A549 (cell line): ENCODE results near the gene ZC3H18. TPM values are rescaled to one million over a fixed set of nuclear protein-coding genes. Genes with fewer than 3 reads are reported as not detected.
"Not testable (repeated sequence)": the region's sequence is repeated elsewhere in the genome, so short reads cannot be mapped to it uniquely, and the experiment has no call there.

ENCODE experiments used
- ATAC-seq, 2 experiments: fragments of 200-7000 bp in 1 of 2; fragments of >200 bp in 1 of 2; cut with Nextera tagmentation in 1 of 2; cut with Tn5 transposase in 1 of 2; 3 replicates each; pipeline versions ENCODE4 v1.8.0 to v1.9.1; 2018 to 2020; ENCODE audit warnings: mild to moderate bottlenecking in 1 of 2, moderate library complexity in 1 of 2
- CTCF ChIA-PET: fragments of 300-600 bp; sonication (Branson Sonifier 250); formaldehyde crosslinking; extraction: SDS; loops from one replicate; lab custom pipeline; 2021; ENCODE audit warnings: antibody characterized with exemption, inconsistent platforms; lab: Yijun Ruan, JAX
- POLR2A ChIA-PET: fragments of 350-600 bp; formaldehyde crosslinking; extraction: SDS; loops from one replicate; lab custom pipeline; 2021; ENCODE audit warnings: antibody characterized with exemption, inconsistent platforms; lab: Yijun Ruan, JAX
- DNase-seq, 2 experiments: peaks; one replicate each; pipeline versions ENCODE4 v3.0.0 to v3.0.0-alpha.2; 2011 to 2016; ENCODE audit warnings: low read depth in 1 of 2, low spot score in 1 of 2
- FAIRE-seq: peaks from 2 replicates; lab custom pipeline; 2011; peaks lifted over from hg19 to GRCh38; lab: Jason Lieb, UNC
- H3K27ac ChIP-seq, 2 experiments: fragments of >200 bp; sonication (Bioruptor Twin); formaldehyde crosslinking; 3 replicates each; pipeline ENCODE4 v1.5.1; 2016 to 2017
- H3K4me1 ChIP-seq: fragments of >200 bp; sonication (Bioruptor Twin); formaldehyde crosslinking; 3 replicates; pipeline ENCODE4 v1.6.1; 2016
- H3K4me2 ChIP-seq: fragments of >200 bp; sonication (Bioruptor Twin); formaldehyde crosslinking; 3 replicates; pipeline ENCODE4 v1.6.1; 2016
- H3K4me3 ChIP-seq: fragments of >200 bp; sonication (Bioruptor Twin); formaldehyde crosslinking; 3 replicates; pipeline ENCODE4 v1.5.1; 2016
- H3K9me3 ChIP-seq: fragments of >200 bp; sonication (Bioruptor Twin); formaldehyde crosslinking; 3 replicates; pipeline ENCODE4 v1.6.1; 2016
- CTCF ChIP-seq: fragments of >200 bp; sonication (Bioruptor Twin); formaldehyde crosslinking; IDR thresholded peaks from 3 replicates; pipeline ENCODE4 v1.5.1; 2016
- EHF ChIP-seq: fragments of 250-450 bp; sonication (Bioruptor Pico); IDR thresholded peaks from 2 replicates; pipeline ENCODE4 v1.5.0; 2020; ENCODE audit warnings: mild to moderate bottlenecking
- ESRRA ChIP-seq: fragments of 150-350 bp; IDR thresholded peaks from 2 replicates; pipeline ENCODE4 v1.6.1; 2014; ENCODE audit warnings: mild to moderate bottlenecking, low read length, borderline replicate concordance
- HMGXB4 ChIP-seq: fragments of 250-450 bp; sonication (Bioruptor Pico); IDR thresholded peaks from 2 replicates; pipeline ENCODE4 v1.5.0; 2021; ENCODE audit warnings: mild to moderate bottlenecking, moderate library complexity, borderline replicate concordance
- HOXA7 ChIP-seq: fragments of 250-450 bp; sonication (Bioruptor Pico); IDR thresholded peaks from 2 replicates; pipeline ENCODE4 v1.5.0; 2020; ENCODE audit warnings: mild to moderate bottlenecking, moderate library complexity
- JUN ChIP-seq, 2 experiments: fragments of >200 bp; sonication (Bioruptor Twin); formaldehyde crosslinking; IDR thresholded peaks; 2 replicates in 1 of 2; 3 replicates in 1 of 2; pipeline ENCODE4 v1.6.1; 2016 to 2017
- MAX ChIP-seq: IDR thresholded peaks from 2 replicates; pipeline ENCODE4 v1.6.1; 2012
- MYC ChIP-seq: IDR thresholded peaks from 2 replicates; pipeline ENCODE4 v1.6.1; 2012; ENCODE audit warnings: mild to moderate bottlenecking, inconsistent platforms, low read length, improper control_type of control experiment, borderline replicate concordance
- RAD21 ChIP-seq, 2 experiments: fragments of >200 bp in 1 of 2; sonication (Bioruptor Twin) in 1 of 2; formaldehyde crosslinking in 1 of 2; IDR thresholded peaks in 1 of 2; conservative IDR thresholded peaks in 1 of 2; 2 replicates in 1 of 2; 3 replicates in 1 of 2; pipeline ENCODE4 v1.6.1; 2012 to 2018; ENCODE audit warnings: inconsistent platforms in 1 of 2
- RNF2 ChIP-seq: fragments of 200-600 bp; sonication (generic); IDR thresholded peaks from 2 replicates; pipeline ENCODE4 v1.6.1; 2016; ENCODE audit warnings: low read depth, mild to moderate bottlenecking, antibody characterized with exemption, moderate library complexity, borderline replicate concordance
- SREBF2 ChIP-seq: fragments of 450-650 bp; IDR thresholded peaks from 2 replicates; pipeline ENCODE4 v1.6.1; 2014; ENCODE audit warnings: mild to moderate bottlenecking, moderate library complexity
- ZC3H11A ChIP-seq: fragments of 450-650 bp; IDR thresholded peaks from 2 replicates; pipeline ENCODE4 v1.6.1; 2014; ENCODE audit warnings: antibody characterized with exemption, mild to moderate bottlenecking
- WGBS: methylation state at CpG from one replicate; pipeline ENCODE4 v1.1.6; 2017; ENCODE audit errors: missing lambda C conversion rate; 5-methylcytosine and 5-hydroxymethylcytosine counted together
- polyA plus RNA-seq, 4 experiments: library from polyadenylated mRNA; depleted of rRNA in 3 of 4; stranded (reverse); fragments of >200 nt; fragmentation: RNase III in 1 of 4; extraction: RNeasy Plus Mini Kit Qiagen cat#74134 plus additional on column Dnase treatment in 1 of 4; gene quantifications; 2 replicates in 3 of 4; 3 replicates in 1 of 4; pipeline ENCODE4 v1.2.3, GENCODE V29; 2011 to 2017

Gene ZC3H18
- polyA plus RNA-seq, 2 of the 4 experiments (the other 2 are of a cell fraction) = 21.1 to 48.2 TPM

DNA sequence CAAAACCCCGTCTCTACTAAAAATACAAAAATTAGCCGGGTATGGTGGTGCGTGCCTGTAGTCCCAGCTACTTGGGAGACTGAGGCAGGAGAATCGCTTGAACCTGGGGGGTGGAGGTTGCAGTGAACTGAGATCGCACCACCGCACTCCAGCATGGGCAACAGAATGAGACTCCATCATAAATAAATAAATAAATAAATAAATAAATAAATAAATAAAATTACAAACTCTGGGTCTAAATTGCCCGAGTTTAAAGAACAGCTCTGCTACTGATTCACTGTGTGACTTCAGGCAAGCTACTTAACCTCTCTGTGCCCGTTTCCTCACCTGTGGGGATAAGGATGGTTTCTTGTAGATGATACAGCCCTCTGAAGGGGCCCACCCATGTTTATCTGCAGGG, 99.3 kb downstream of the ZC3H18 start:
- H3K9me3 ChIP-seq, FAIRE-seq, POLR2A ChIA-PET, H3K27ac ChIP-seq, H3K4me2 ChIP-seq, H3K4me3 ChIP-seq, DNase-seq, ATAC-seq, H3K4me1 ChIP-seq: not testable (repeated sequence)
- peak; percentile 90 for TF ChIP-seq ZC3H11A
- WGBS = 85% methylated on average over 8 of the region's 8 CpGs
- CTCF ChIA-PET = interaction anchor here (0.6 to 2.4 kb wide), 6 partner anchors 11 to 785 kb away, joined by 3 to 9 read pairs (median 4); partner anchors contain the start of gene SNAI3

DNA sequence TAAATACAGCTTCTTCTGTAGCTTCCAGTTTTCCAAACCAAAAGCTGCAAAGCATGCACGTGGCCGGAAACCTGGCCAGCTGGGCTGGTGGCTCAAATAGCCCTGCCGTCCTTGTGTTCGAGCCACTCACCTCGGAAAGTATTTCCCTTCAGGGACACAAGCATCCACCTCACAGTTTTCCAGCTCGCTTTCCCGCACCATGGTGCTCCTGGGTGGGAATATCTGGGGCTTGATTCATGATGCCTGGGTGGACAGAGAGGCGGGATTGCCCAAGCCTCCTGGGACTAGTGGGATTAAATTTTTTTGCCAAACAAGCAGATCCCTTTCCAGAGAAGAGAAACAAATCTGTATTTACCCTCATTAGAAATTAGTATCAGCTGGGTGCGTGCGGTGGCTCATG, 99.8 kb downstream of the ZC3H18 start:
- no peak for DNase-seq
- Histone ChIP-seq H3K4me3 (no peak overlapping the region), H3K9me3 (no peaks in the 10 kb centered on the region), H3K4me1 (no peaks in the 10 kb centered on the region)
- CTCF ChIA-PET = interaction anchor here (0.6 to 2.4 kb wide), 7 partner anchors 10 to 785 kb away, joined by 3 to 9 read pairs (median 4); partner anchors contain the start of gene SNAI3
- FAIRE-seq = no peak
- no peak for TF ChIP-seq RNF2
- no peak for TF ChIP-seq CTCF
- TF ChIP-seq MYC = no peak
- TF ChIP-seq, all 56 proteins: peak for 0
- POLR2A ChIA-PET = no interaction called here
- ATAC-seq = no peak
- Histone ChIP-seq H3K4me2 (no peak overlapping the region), H3K27ac (no peak overlapping the region)
- WGBS = 91% methylated on average over 10 of the region's 10 CpGs

GRCh38 chr16:88671806-88672205, 101.6 kb downstream of the ZC3H18 start:
- POLR2A ChIA-PET = no interaction called here
- H3K4me3 ChIP-seq = no peak overlapping the region
- no peak overlapping the region for H3K4me2 ChIP-seq
- CTCF ChIA-PET = interaction anchor here (0.6 to 2.4 kb wide), 9 partner anchors 9 to 144 kb away, joined by 3 to 9 read pairs (median 4); partner anchors contain the start of gene IL17C
- no peaks in the 10 kb centered on the region for H3K9me3 ChIP-seq
- FAIRE-seq = no peak
- 84% methylated on average over 21 of the region's 23 CpGs for WGBS
- TF ChIP-seq HOXA7 (CRISPR knock-in tag) = no peak
- no peak for TF ChIP-seq HMGXB4
- TF ChIP-seq JUN (IDR thresholded peaks at IDR 0.05) = no peak
- no peak for TF ChIP-seq SREBF2
- TF ChIP-seq ESRRA = no peak
- TF ChIP-seq MAX = no peak
- no peak overlapping the region for H3K27ac ChIP-seq
- ATAC-seq = no peak
- no peaks in the 10 kb centered on the region for H3K4me1 ChIP-seq
- DNase-seq = no peak

DNA sequence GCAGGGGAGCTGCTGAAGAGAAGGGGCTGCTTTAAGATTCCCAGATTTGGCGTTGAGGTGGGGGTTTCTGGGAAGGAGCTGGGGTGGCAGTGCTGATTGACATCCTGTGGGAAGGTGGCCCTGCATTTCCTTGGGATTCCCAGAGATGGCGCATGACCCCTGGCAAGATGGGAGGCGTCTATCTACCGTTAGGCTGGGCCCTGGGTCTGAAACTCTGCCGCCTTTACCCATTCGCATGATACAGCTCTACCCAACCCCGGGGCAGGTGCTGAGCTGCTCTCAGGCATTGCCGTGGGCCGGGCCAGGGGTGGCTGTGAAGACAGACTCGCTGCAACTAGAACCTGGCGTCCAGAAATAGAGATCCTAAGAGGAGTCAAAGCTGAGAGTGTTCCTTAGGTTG, 102.6 kb downstream of the ZC3H18 start:
- ChIA-PET CTCF (interaction anchor here (0.9 to 2.4 kb wide), 10 partner anchors 9 to 143 kb away, joined by 3 to 8 read pairs (median 4); partner anchors contain the start of genes CTU2 and RNF166), POLR2A (no interaction called here)
- FAIRE-seq = no peak
- WGBS = 59% methylated on average over 11 of the region's 11 CpGs
- peak; percentile 18; the same call in 1 of the 3 replicates for TF ChIP-seq CTCF
- TF ChIP-seq RAD21 (conservative IDR thresholded peaks at IDR 0.05 in 1 of 2, IDR thresholded peaks at IDR 0.05 in 1 of 2) = peak in 1 of 2 experiments; percentile 50; a peak in 2 of 5 replicates
- TF ChIP-seq EHF = no peak
- no peaks in the 10 kb centered on the region for H3K9me3 ChIP-seq
- H3K4me2 ChIP-seq = no peak overlapping the region
- DNase-seq = peak; percentile 42 to 47
- ATAC-seq = peak in 1 of 2 experiments; percentile 90; a peak in 4 of 6 replicates
- H3K4me3 ChIP-seq = no peak overlapping the region
- H3K4me1 ChIP-seq = no peaks in the 10 kb centered on the region
- H3K27ac ChIP-seq = no peak overlapping the region
